GM18858 (cell line): ENCODE data around the gene ABAT.
"Not testable (repeated sequence)": the region's sequence is repeated elsewhere in the genome, so short reads cannot be mapped to it uniquely, and the experiment has no call there.

Experiments used
- ATAC-seq: cut with Tn5 transposase; IDR thresholded peaks from one replicate; pipeline ENCODE4 v1.9.1; 2021; ENCODE audit not compliant: unreplicated experiment

ABAT gene

GRCh38 chr16:8678068-8678927, 3.9 kb downstream of the ABAT start:
- ATAC-seq, result no peak

- no peak for ATAC-seq
These were observed 4.7 kb downstream of the ABAT start for GRCh38 chr16:8679151-8679550.

- ATAC-seq, result no peak
These were observed 8.3 kb downstream of the ABAT start for GRCh38 chr16:8682551-8683259.

GRCh38 chr16:8683640-8684039, 9.2 kb downstream of the ABAT start:
- no peak for ATAC-seq

- ATAC-seq, result no peak
These were observed 11.2 kb downstream of the ABAT start for GRCh38 chr16:8685617-8686016.

GRCh38 chr16:8686031-8686621, 11.7 kb downstream of the ABAT start:
- ATAC-seq, result no peak

GRCh38 chr16:8686879-8687278, 12.5 kb downstream of the ABAT start:
- ATAC-seq, result no peak

- ATAC-seq, result no peak
These were observed 15.3 kb downstream of the ABAT start for GRCh38 chr16:8689686-8690085.

- no peak for ATAC-seq
These were observed 17.3 kb downstream of the ABAT start for GRCh38 chr16:8691728-8692127.

- ATAC-seq, result no peak
These were observed 20.6 kb downstream of the ABAT start for GRCh38 chr16:8694795-8695728.

GRCh38 chr16:8696880-8697279, 22.5 kb downstream of the ABAT start:
- no peak for ATAC-seq

GRCh38 chr16:8697965-8698364, 23.5 kb downstream of the ABAT start:
- no peak for ATAC-seq

GRCh38 chr16:8703693-8704092, 29.3 kb downstream of the ABAT start:
- ATAC-seq, result no peak

- ATAC-seq, result no peak
These were observed 29.7 kb downstream of the ABAT start for GRCh38 chr16:8704098-8704497.

GRCh38 chr16:8705100-8705822, 30.8 kb downstream of the ABAT start:
- ATAC-seq, result not testable (repeated sequence)

GRCh38 chr16:8708536-8708935, 34.1 kb downstream of the ABAT start:
- ATAC-seq, result no peak

GRCh38 chr16:8712589-8713361, 38.4 kb downstream of the ABAT start:
- no peak for ATAC-seq

GRCh38 chr16:8713635-8714172, 39.3 kb downstream of the ABAT start:
- no peak for ATAC-seq

GRCh38 chr16:8714174-8714573, 39.8 kb downstream of the ABAT start:
- no peak for ATAC-seq
